Thyroid gland (tissue), 4 donors: ENCODE data around the gene TBL1XR1. TPM values are rescaled to one million over a fixed set of nuclear protein-coding genes. Genes with fewer than 3 reads are reported as not detected.
"Not testable (repeated sequence)": the region's sequence is repeated elsewhere in the genome, so short reads cannot be mapped to it uniquely, and the experiment has no call there.

Experiments used
- DNase-seq, 2 donors: peaks; one replicate each; pipeline ENCODE4 v3.0.0-alpha.2; 2019
- H3K27ac ChIP-seq, 3 donors: fragments of 200-600 bp; sonication (generic); 1 replicate in 2 of 3; 2 replicates in 1 of 3; pipeline ENCODE4 v1.5.1; 2016 to 2019; ENCODE audit warnings: mild to moderate bottlenecking in 1 of 3, moderate library complexity in 1 of 3
- H3K27me3 ChIP-seq: fragments of 200-600 bp; sonication (generic); one replicate; pipeline ENCODE4 v1.5.1; 2019
- H3K36me3 ChIP-seq, 2 donors: fragments of 200-600 bp; sonication (generic); one replicate each; pipeline ENCODE4 v1.5.1; 2016 to 2019
- H3K4me1 ChIP-seq, 2 donors: fragments of 200-600 bp; sonication (generic); one replicate each; pipeline ENCODE4 v1.5.1; 2017 to 2019
- H3K4me3 ChIP-seq, 3 donors: fragments of 200-600 bp; sonication (generic); replicated peaks in 1 of 3; 1 replicate in 2 of 3; 2 replicates in 1 of 3; pipeline ENCODE4 v1.5.1; 2016; ENCODE audit warnings: mild to moderate bottlenecking in 1 of 3
- H3K9me3 ChIP-seq: fragments of 200-600 bp; sonication (generic); one replicate; pipeline ENCODE4 v1.5.1; 2017
- POLR2A ChIP-seq, 2 donors: fragments of 450-650 bp; IDR thresholded peaks; one replicate each; pipeline ENCODE4 v1.6.1; 2017; ENCODE audit warnings: antibody characterized with exemption in 2 of 2, mild to moderate bottlenecking in 2 of 2, moderate library complexity in 1 of 2
- WGBS, 2 donors: methylation state at CpG; one replicate each; pipeline ENCODE4 v1.1.5; 2017; 5-methylcytosine and 5-hydroxymethylcytosine counted together
- intact Hi-C: fragments of 100-400 bp; cut with DNase I; formaldehyde crosslinking; loops from one replicate; pipeline ENCODE4 v1.15.1; 2023
- total RNA-seq, 4 donors: library from RNA; depleted of rRNA; stranded (reverse); fragments of >200 nt; gene quantifications; one replicate each; pipeline ENCODE4 v1.2.3, GENCODE V29; 2016
- TF ChIP-seq, protein P1 (sequence below), 6 experiments: fragments of 200-600 bp in 3 of 6; fragments of 450-650 bp in 3 of 6; sonication (generic) in 3 of 6; IDR thresholded peaks; one replicate each; pipeline ENCODE4 v1.5.1; 2016 to 2019; ENCODE audit warnings: antibody characterized with exemption in 6 of 6, mild to moderate bottlenecking in 2 of 6, inconsistent platforms in 1 of 6, moderate library complexity in 1 of 6

The TBL1XR1 gene
- total RNA-seq, 4 donors from 2014 or later: 164 to 239 (median 195) TPM

DNA sequence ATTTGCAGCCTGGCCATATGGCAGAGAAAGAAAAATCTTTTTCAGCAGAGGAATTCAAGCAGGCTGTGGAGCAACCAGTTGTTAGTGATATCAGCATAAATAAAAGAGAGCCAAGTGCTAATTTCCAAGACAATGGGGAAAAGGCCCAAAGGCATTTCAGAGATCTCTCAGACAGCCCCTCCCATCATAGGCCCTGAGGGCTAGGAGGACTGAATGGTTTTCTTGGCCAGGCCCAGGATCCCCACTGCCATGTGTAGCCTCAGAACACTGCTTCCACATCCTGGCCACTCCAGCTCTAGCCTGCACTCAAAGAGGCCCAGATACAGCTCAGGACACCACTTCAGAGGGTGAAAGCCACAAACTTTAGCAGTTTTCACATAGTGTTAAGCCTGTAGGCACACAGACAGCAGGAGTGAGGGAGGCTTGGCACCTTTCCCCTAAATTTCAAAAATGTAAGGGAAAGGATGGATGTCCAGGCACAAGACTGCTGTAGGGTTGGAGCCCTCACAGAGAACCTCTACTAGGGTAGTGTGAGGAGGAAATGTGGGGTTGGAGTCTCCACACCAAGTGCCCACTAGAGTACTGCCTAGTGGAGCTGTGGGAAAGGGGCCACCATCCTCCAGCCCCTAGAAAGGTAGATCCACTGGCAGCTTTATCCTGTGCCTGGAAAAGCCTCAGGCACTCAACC is 191.4 kb downstream of the TBL1XR1 start:
- Histone ChIP-seq H3K9me3 (no peaks in the 10 kb centered on the region), H3K27me3 (no peaks in the 10 kb centered on the region), H3K4me3 (no peak overlapping the region), H3K4me1 (no peaks in the 10 kb centered on the region), H3K36me3 (no peaks in the 10 kb centered on the region), H3K27ac (no peak overlapping the region)
- DNase-seq: no peak
- intact Hi-C loops: no loop called here
- TF ChIP-seq, protein P1, sequence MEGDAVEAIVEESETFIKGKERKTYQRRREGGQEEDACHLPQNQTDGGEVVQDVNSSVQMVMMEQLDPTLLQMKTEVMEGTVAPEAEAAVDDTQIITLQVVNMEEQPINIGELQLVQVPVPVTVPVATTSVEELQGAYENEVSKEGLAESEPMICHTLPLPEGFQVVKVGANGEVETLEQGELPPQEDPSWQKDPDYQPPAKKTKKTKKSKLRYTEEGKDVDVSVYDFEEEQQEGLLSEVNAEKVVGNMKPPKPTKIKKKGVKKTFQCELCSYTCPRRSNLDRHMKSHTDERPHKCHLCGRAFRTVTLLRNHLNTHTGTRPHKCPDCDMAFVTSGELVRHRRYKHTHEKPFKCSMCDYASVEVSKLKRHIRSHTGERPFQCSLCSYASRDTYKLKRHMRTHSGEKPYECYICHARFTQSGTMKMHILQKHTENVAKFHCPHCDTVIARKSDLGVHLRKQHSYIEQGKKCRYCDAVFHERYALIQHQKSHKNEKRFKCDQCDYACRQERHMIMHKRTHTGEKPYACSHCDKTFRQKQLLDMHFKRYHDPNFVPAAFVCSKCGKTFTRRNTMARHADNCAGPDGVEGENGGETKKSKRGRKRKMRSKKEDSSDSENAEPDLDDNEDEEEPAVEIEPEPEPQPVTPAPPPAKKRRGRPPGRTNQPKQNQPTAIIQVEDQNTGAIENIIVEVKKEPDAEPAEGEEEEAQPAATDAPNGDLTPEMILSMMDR (IDR thresholded peaks at IDR 0.05): no peak
- no peak for TF ChIP-seq POLR2A (IDR thresholded peaks at IDR 0.05)

DNA sequence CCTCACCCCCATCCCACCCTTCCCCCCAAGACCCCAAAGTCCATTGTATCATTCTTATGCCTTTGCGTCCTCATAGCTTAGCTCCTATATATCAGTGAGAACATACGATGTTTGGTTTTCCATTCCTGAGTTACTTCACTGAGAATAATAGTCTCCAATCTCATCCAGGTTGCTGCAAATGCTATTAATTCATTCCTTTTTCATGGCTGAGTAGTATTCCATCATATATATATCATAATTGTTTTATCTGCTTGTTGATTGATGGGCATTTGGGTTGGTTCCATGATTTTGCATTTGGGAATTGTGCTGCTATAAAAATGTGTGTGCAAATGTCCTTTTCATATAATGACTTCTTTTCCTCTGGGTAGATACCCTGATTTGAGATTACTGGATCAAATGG is 197.1 kb downstream of the TBL1XR1 start:
- intact Hi-C loops, H3K36me3 ChIP-seq, H3K4me1 ChIP-seq, DNase-seq, H3K27ac ChIP-seq, H3K27me3 ChIP-seq, H3K9me3 ChIP-seq, H3K4me3 ChIP-seq: not testable (repeated sequence)
- WGBS, 2 donors: 78 to 100% methylated on average over 2 of the region's 2 CpGs

DNA sequence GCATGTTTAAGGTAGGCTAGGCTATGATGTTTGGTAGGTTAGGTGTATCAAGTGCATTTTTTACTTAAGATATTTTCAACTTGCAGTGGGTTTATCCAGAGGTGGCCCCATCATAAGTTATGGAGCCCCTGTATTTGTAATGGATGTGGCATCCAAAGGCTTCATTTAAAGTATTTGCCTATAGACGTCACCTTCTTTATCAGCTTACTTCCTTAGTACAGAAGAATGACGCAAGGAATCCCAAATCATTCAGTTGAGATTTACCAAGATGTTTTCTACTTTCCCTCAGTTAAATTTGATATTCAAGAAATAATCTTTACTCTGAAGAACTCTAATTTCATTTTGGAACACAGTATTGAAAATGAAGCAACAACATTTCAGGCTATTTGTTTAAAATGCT is 201.3 kb downstream of the TBL1XR1 start:
- TF ChIP-seq, protein P1 (IDR thresholded peaks at IDR 0.05): no peak
- TF ChIP-seq POLR2A (IDR thresholded peaks at IDR 0.05): no peak
- DNase-seq: no peak
- H3K27ac ChIP-seq: no peak overlapping the region
- H3K4me1 ChIP-seq: no peaks in the 10 kb centered on the region
- intact Hi-C loops: no loop called here
- H3K4me3 ChIP-seq: no peak overlapping the region
- no peaks in the 10 kb centered on the region for H3K9me3 ChIP-seq
- H3K27me3 ChIP-seq: no peaks in the 10 kb centered on the region
- H3K36me3 ChIP-seq: no peaks in the 10 kb centered on the region
- WGBS, 2 donors: 92 to 95% methylated on average over 2 of the region's 2 CpGs

DNA sequence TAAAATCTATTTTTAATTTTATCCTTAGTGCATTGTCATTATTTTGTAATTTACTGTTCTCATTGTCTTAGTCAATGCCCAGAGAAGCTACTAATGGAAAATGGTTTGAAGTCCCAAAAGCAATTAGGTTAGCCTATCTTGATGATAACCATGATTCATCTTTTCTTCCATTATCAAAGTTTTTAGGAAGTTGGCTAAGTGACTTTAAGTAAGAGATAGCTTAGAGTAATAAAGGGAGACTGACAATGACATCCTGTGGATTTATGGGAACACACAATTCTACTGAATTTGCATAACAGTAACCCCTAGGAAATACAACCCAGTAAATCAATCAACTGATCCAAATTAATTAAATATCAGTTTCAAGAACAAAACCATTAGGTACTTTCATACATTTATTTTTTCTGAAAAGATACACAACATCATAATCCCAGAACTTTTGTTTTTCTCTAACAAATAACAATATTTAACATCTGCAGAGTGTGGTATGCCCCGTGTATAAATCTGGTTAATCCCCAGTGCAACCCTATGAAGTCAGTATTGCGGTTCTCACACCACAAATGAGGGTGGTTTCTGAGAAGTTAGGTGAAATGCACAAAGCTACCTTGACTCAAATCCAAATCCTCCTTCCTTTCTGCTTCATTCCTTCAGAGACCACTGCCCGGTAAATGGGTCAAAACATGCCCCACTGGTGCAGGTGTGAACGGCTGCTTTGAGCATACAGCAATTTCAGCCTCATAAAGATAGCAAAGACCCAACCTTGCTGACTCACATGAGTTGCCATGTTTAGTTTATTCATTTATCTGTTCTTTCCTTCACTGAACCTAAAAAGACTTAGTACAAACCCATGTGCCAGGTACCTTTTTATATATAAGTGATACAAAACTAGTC is 202.1 kb downstream of the TBL1XR1 start:
- no peak overlapping the region for H3K27ac ChIP-seq
- H3K4me3 ChIP-seq: no peak overlapping the region
- intact Hi-C loops: no loop called here
- WGBS, 2 donors: 89 to 94% methylated on average over 4 of the region's 4 CpGs
- no peak for DNase-seq
- TF ChIP-seq, protein P1 (IDR thresholded peaks at IDR 0.05): no peak
- no peak for TF ChIP-seq POLR2A (IDR thresholded peaks at IDR 0.05)
- no peaks in the 10 kb centered on the region for H3K9me3 ChIP-seq
- H3K4me1 ChIP-seq: no peaks in the 10 kb centered on the region
- no peaks in the 10 kb centered on the region for H3K27me3 ChIP-seq
- no peaks in the 10 kb centered on the region for H3K36me3 ChIP-seq

DNA sequence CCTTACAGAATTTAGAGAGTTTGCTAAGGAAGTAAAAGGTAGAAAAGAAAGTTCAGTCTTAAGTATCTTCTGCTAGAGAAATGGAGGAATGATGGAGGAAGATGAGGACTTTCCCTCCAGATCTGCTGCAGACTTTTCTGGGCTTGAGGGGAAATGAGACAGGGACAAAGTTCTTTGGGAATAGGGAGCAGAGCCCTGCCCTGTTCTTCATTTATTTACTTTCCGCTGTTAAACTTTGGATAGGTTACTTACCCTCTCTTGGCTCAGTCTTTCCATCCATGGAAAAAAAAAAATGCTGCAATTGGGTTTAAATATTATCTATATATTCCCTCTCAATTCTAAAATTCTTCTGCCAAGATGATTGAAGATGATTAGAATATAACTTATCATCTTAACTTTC is 202.9 kb downstream of the TBL1XR1 start:
- H3K27me3 ChIP-seq: no peaks in the 10 kb centered on the region
- H3K27ac ChIP-seq: no peak overlapping the region
- no peak for TF ChIP-seq POLR2A (IDR thresholded peaks at IDR 0.05)
- TF ChIP-seq, protein P1 (IDR thresholded peaks at IDR 0.05): no peak
- no peaks in the 10 kb centered on the region for H3K36me3 ChIP-seq
- H3K4me1 ChIP-seq: no peaks in the 10 kb centered on the region
- intact Hi-C loops: no loop called here
- DNase-seq: no peak
- WGBS, 2 donors: 94 to 96% methylated on average over 1 of the region's 1 CpG
- no peaks in the 10 kb centered on the region for H3K9me3 ChIP-seq
- no peak overlapping the region for H3K4me3 ChIP-seq
